Measurements from ENCODE around the gene HTT. TPM values are rescaled to one million over a fixed set of nuclear protein-coding genes. Genes with fewer than 3 reads are reported as not detected.

Gene HTT
- total and polyA plus RNA-seq, 2 of the 8 experiments (the other 6 are each of a cell fraction or from before 2014, with no cell fraction given) = 24.0 to 71.0 TPM

- TF ChIP-seq SRF (IDR thresholded peaks at IDR 0.05; ENCODE audit: low read depth, low read length) = no peak
- TF ChIP-seq RXRA (IDR thresholded peaks at IDR 0.05; ENCODE audit: insufficient read depth, low read depth, low read length) = no peak
- TF ChIP-seq CHD2 (IDR thresholded peaks at IDR 0.05; ENCODE audit: low read length) = no peak
- no peak for TF ChIP-seq E2F6 (IDR thresholded peaks at IDR 0.05)
Measured at GRCh38 chr4:3235581-3235980, 161.1 kb downstream of the HTT start (continued).
